ENCODE data around the gene ARHGEF16. TPM values are rescaled to one million over a fixed set of nuclear protein-coding genes. Genes with fewer than 3 reads are reported as not detected.

The ARHGEF16 gene
- total and polyA plus RNA-seq, 2 donors (not counting 1 experiment from before 2014, with no cell fraction given): 0.13 to 0.22 TPM

DNA sequence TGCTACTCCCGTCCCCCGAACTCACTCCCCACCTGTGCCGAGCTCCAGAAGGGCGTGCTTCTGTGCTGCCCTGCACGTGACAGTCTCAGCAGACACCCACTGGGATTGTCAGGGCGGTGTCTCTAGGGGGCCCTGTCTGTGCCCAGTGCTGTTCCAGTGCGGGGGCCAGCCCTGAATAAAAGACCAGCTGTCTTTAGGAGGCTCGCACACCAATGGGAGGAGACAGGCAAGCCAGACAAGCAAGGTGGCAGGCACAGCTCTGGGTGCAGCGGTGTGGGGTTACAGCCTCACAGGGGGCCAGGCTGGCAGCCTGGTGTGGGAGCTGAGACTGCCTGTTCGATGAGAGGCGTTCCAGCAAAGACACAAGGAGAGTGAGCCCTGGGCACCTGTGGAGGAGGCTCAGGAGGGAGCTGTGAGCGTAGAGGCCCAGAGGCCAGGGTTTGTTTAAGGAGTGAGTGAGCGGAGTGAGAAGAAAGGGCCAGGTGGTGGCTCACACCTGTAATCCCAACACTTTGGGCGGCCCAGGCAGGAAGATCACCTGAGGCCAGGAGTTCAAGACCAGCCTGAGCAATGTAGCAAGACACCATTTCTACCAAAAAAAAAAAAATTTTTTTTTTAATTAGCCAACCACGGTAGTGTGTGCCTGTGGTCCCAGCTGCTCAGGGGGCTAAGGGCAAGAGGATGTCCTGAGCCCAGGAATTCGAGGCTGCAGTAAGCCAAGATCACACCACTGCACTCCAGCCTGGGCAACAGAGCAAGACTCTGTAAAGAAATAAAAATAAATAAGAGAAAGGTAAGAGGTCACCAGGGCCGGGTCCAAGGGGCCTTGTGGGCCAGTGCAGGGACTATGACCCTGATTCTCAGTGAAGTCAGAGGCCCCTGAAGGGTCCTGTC is 48.2 kb upstream of the ARHGEF16 start:
- TF ChIP-seq, protein P1, sequence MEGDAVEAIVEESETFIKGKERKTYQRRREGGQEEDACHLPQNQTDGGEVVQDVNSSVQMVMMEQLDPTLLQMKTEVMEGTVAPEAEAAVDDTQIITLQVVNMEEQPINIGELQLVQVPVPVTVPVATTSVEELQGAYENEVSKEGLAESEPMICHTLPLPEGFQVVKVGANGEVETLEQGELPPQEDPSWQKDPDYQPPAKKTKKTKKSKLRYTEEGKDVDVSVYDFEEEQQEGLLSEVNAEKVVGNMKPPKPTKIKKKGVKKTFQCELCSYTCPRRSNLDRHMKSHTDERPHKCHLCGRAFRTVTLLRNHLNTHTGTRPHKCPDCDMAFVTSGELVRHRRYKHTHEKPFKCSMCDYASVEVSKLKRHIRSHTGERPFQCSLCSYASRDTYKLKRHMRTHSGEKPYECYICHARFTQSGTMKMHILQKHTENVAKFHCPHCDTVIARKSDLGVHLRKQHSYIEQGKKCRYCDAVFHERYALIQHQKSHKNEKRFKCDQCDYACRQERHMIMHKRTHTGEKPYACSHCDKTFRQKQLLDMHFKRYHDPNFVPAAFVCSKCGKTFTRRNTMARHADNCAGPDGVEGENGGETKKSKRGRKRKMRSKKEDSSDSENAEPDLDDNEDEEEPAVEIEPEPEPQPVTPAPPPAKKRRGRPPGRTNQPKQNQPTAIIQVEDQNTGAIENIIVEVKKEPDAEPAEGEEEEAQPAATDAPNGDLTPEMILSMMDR (IDR thresholded peaks at IDR 0.05): no peak
- TF ChIP-seq EZH2 (IDR thresholded peaks at IDR 0.05; ENCODE audit: borderline replicate concordance, insufficient read depth, low read depth, low read length, poor library complexity, severe bottlenecking): no peak
- Histone ChIP-seq H3K4me3 (ENCODE audit: control extremely low read depth in 1 of 5, extremely low read depth in 1 of 5, insufficient read depth in 1 of 5, low read depth in 2 of 5, low read length in 4 of 5) (no peak overlapping the region), H3K27ac (ENCODE audit: low read length in 2 of 2) (no peak overlapping the region), H3K4me1 (ENCODE audit: control insufficient read depth in 2 of 2, insufficient read depth in 2 of 2, low read length in 2 of 2) (no peaks in the 10 kb centered on the region), H3K36me3 (replicated peaks in 1 of 2; ENCODE audit: control extremely low read depth in 1 of 2, control insufficient read depth in 1 of 2, extremely low read depth in 1 of 2, insufficient read depth in 2 of 2, low read length in 1 of 2) (no peaks in the 10 kb centered on the region), H3K79me2 (ENCODE audit: control insufficient read depth, insufficient read depth, low read length) (no peaks in the 10 kb centered on the region), H3K27me3 (replicated peaks in 1 of 4; ENCODE audit: control extremely low read depth in 1 of 4, control insufficient read depth in 3 of 4, insufficient read depth in 4 of 4, low read length in 3 of 4) (no peaks in the 10 kb centered on the region), H3K9me3 (ENCODE audit: control extremely low read depth in 1 of 3, control insufficient read depth in 2 of 3, insufficient read depth in 1 of 3, low read length in 2 of 3) (peaks cover 0 to 14% (median 0%) of the 10 kb centered on the region in 3 donors), H3K9ac (ENCODE audit: low read length) (no peak overlapping the region), H3K4me2 (replicated peaks; ENCODE audit: low read depth, low read length, poor library complexity, severe bottlenecking) (no peak overlapping the region), H2AFZ (ENCODE audit: insufficient read depth, low read depth, low read length, poor library complexity, severe bottlenecking) (no peak overlapping the region), H4K20me1 (ENCODE audit: control insufficient read depth, insufficient read depth, low read length, poor library complexity, severe bottlenecking) (no peaks in the 10 kb centered on the region)
- no peak for ATAC-seq (ENCODE audit: low read depth)
- Mint-ChIP-seq H3K9me3 (ENCODE audit: insufficient read depth) (no peaks in the 10 kb centered on the region), H3K27me3 (no peaks in the 10 kb centered on the region), H3K4me1 (no peaks in the 10 kb centered on the region), H3K4me3 (no peak overlapping the region), H3K27ac (no peak overlapping the region)
- ChIA-PET CTCF (no interaction called here), POLR2A (no interaction called here)
- intact Hi-C loops (cut with micrococcal nuclease): no loop called here
- 88% methylated on average over 14 of the region's 17 CpGs for WGBS (ENCODE audit: insufficient coverage)
- no peak for DNase-seq

DNA sequence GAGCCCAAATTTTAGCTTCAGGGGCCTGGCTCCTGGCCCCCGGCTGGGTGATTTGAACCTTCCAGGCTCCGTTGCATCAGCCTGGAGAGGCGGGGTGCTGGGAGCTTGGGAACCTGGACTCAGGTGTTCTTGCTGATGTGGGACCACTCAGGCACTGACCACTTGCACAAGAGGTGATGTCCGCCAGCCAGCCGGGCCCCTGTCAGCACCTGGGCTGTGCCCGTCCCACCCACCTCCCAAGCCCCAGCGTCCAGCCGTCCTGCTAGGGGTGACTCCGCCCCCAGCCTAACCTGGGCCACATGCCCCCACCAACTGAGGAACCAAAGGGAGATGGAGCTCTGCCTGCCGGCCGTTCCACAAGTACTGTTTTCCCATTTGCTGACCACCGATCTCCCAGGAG is 47.4 kb upstream of the ARHGEF16 start:
- ATAC-seq (ENCODE audit: low read depth) (no peak), DNase-seq (no peak)
- Mint-ChIP-seq H3K27ac (no peak overlapping the region), H3K4me3 (no peak overlapping the region), H3K4me1 (no peaks in the 10 kb centered on the region), H3K9me3 (ENCODE audit: insufficient read depth) (no peaks in the 10 kb centered on the region), H3K27me3 (no peaks in the 10 kb centered on the region)
- Histone ChIP-seq H3K27ac (ENCODE audit: low read length in 2 of 2) (no peak overlapping the region), H3K9me3 (ENCODE audit: control extremely low read depth in 1 of 3, control insufficient read depth in 2 of 3, insufficient read depth in 1 of 3, low read length in 2 of 3) (peaks cover 0 to 14% (median 0%) of the 10 kb centered on the region in 3 donors), H3K36me3 (replicated peaks in 1 of 2; ENCODE audit: control extremely low read depth in 1 of 2, control insufficient read depth in 1 of 2, extremely low read depth in 1 of 2, insufficient read depth in 2 of 2, low read length in 1 of 2) (no peaks in the 10 kb centered on the region), H4K20me1 (ENCODE audit: control insufficient read depth, insufficient read depth, low read length, poor library complexity, severe bottlenecking) (no peaks in the 10 kb centered on the region), H2AFZ (ENCODE audit: insufficient read depth, low read depth, low read length, poor library complexity, severe bottlenecking) (no peak overlapping the region), H3K4me3 (ENCODE audit: control extremely low read depth in 1 of 5, extremely low read depth in 1 of 5, insufficient read depth in 1 of 5, low read depth in 2 of 5, low read length in 4 of 5) (no peak overlapping the region), H3K79me2 (ENCODE audit: control insufficient read depth, insufficient read depth, low read length) (no peaks in the 10 kb centered on the region), H3K4me2 (replicated peaks; ENCODE audit: low read depth, low read length, poor library complexity, severe bottlenecking) (no peak overlapping the region), H3K9ac (ENCODE audit: low read length) (no peak overlapping the region), H3K4me1 (ENCODE audit: control insufficient read depth in 2 of 2, insufficient read depth in 2 of 2, low read length in 2 of 2) (no peaks in the 10 kb centered on the region), H3K27me3 (replicated peaks in 1 of 4; ENCODE audit: control extremely low read depth in 1 of 4, control insufficient read depth in 3 of 4, insufficient read depth in 4 of 4, low read length in 3 of 4) (no peaks in the 10 kb centered on the region)
- ChIA-PET CTCF (no interaction called here), POLR2A (no interaction called here)
- intact Hi-C loops (cut with micrococcal nuclease): no loop called here
- TF ChIP-seq, protein P1 (IDR thresholded peaks at IDR 0.05): no peak
- no peak for TF ChIP-seq EZH2 (IDR thresholded peaks at IDR 0.05; ENCODE audit: borderline replicate concordance, insufficient read depth, low read depth, low read length, poor library complexity, severe bottlenecking)
- WGBS (ENCODE audit: insufficient coverage): 97% methylated on average over 12 of the region's 12 CpGs
